Measurements from ENCODE around the gene CD48. TPM values are rescaled to one million over a fixed set of nuclear protein-coding genes. Genes with fewer than 3 reads are reported as not detected.

The CD48 gene
- polyA plus RNA-seq, 1 of the 3 experiments (the other 2 are of a cell fraction): not detected

DNA sequence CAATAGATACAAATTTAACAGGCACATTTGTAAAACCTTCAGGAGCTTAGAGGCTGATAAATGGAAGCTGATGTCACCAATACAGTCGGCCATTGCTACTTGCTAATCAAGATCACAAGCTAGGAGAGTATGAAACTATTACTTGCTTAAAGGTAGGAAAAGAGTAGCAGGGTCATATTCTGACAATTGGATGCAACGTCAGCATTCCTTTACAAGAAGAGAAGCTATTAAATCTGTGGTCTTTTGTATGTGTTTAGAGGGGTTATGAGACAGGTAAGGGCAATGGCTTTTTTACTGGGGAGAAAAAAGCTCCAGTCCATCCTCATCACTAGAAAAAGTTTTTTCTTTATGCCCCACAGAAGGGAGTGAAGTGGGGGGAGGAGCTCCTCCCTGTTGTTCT is 11.7 kb upstream of the CD48 start:
- ChIA-PET POLR2A (no interaction called here), CTCF (interaction anchor here (1.0 kb wide), 1 partner anchor 48 kb away, joined by 3 read pairs; no protein-coding TSS in a partner anchor)
- H3K9ac ChIP-seq: no peak overlapping the region

DNA sequence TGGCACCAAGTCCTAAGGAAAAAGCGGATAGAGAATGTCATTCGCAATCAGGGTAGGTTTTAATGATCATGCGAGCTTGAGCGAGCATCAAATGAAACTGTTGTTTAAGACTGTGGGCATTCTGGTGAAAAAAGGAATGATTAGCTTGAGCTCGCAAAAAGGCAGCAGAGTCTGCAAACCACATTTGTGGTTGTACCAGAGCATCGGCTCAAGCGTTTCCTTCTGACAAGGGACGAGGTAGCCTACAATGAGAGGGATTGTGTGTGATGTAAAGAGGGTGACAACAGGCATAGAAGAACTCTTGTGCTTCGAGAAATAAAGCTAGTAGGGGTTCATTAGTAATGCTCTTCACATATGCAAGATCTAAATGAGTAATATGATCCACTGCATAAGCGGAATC is 11.1 kb upstream of the CD48 start:
- no peaks in the 10 kb centered on the region for H3K79me2 ChIP-seq (ENCODE audit: insufficient read depth)
- H3K9me3 ChIP-seq: no peaks in the 10 kb centered on the region
- no peak overlapping the region for H3K9ac ChIP-seq
- no peaks in the 10 kb centered on the region for H4K20me1 ChIP-seq (ENCODE audit: insufficient read depth)
- no peak overlapping the region for H3K27ac ChIP-seq (ENCODE audit: low read depth in 2 of 2, low read length in 1 of 2)
- 13% methylated on average over 10 of the region's 10 CpGs for WGBS (ENCODE audit: low lambda C conversion rate)
- peaks cover 3% of the 10 kb centered on the region for H3F3A ChIP-seq (replicated peaks; ENCODE audit: insufficient read depth)
- CTCF ChIA-PET: no interaction called here
- H3K4me1 ChIP-seq (ENCODE audit: control insufficient read depth in 1 of 2, insufficient read depth in 2 of 2, low read depth in 1 of 2, low read length in 1 of 2): no peaks in the 10 kb centered on the region
- H3K27me3 ChIP-seq (ENCODE audit: insufficient read depth): peaks cover 21% of the 10 kb centered on the region
- H3K36me3 ChIP-seq (replicated peaks in 1 of 2; ENCODE audit: control insufficient read depth in 1 of 2, insufficient read depth in 2 of 2, low read length in 1 of 2): no peaks in the 10 kb centered on the region
- H3K9me2 ChIP-seq: no peaks in the 10 kb centered on the region
- no peak overlapping the region for H3K4me2 ChIP-seq
- TF ChIP-seq RAD21 (IDR thresholded peaks at IDR 0.05; ENCODE audit: low read length) (no peak), GATA2 (CRISPR knock-in tag; IDR thresholded peaks at IDR 0.05) (no peak), NFIC (IDR thresholded peaks at IDR 0.05; ENCODE audit: borderline replicate concordance) (no peak), FOXJ3 (CRISPR knock-in tag; IDR thresholded peaks at IDR 0.05) (no peak), ELF1 (IDR thresholded peaks at IDR 0.05) (no peak), CHD2 (IDR thresholded peaks at IDR 0.05; ENCODE audit: low read length, partially characterized antibody) (no peak), RCOR1 (IDR thresholded peaks at IDR 0.05; ENCODE audit: low read length) (no peak)
- TF ChIP-seq, protein P1, sequence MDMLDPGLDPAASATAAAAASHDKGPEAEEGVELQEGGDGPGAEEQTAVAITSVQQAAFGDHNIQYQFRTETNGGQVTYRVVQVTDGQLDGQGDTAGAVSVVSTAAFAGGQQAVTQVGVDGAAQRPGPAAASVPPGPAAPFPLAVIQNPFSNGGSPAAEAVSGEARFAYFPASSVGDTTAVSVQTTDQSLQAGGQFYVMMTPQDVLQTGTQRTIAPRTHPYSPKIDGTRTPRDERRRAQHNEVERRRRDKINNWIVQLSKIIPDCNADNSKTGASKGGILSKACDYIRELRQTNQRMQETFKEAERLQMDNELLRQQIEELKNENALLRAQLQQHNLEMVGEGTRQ (IDR thresholded peaks at IDR 0.05; ENCODE audit: borderline replicate concordance, low read depth, low read length): no peak
- no peak for DNase-seq
- H2AFZ ChIP-seq (ENCODE audit: low read depth): no peak overlapping the region
- POLR2A ChIA-PET: no interaction called here
- no peak overlapping the region for H3K4me3 ChIP-seq (ENCODE audit: low read depth in 2 of 2, low read length in 1 of 2)

More for the DNA sequence above, 11.7 kb upstream of the CD48 start:
- H3K79me2 ChIP-seq (ENCODE audit: insufficient read depth): no peaks in the 10 kb centered on the region
- 10% methylated on average over 2 of the region's 2 CpGs for WGBS (ENCODE audit: low lambda C conversion rate)
- no peak overlapping the region; the same call in 1 of the 2 replicates for H3K4me2 ChIP-seq
- H4K20me1 ChIP-seq (ENCODE audit: insufficient read depth): no peaks in the 10 kb centered on the region
- no peaks in the 10 kb centered on the region for H3K4me1 ChIP-seq (ENCODE audit: control insufficient read depth in 1 of 2, insufficient read depth in 2 of 2, low read depth in 1 of 2, low read length in 1 of 2)
- no peaks in the 10 kb centered on the region for H3K36me3 ChIP-seq (replicated peaks in 1 of 2; ENCODE audit: control insufficient read depth in 1 of 2, insufficient read depth in 2 of 2, low read length in 1 of 2)
- H3K9me2 ChIP-seq: no peaks in the 10 kb centered on the region
- H3K9me3 ChIP-seq: no peaks in the 10 kb centered on the region
- TF ChIP-seq RAD21 (IDR thresholded peaks at IDR 0.05; ENCODE audit: low read length) (no peak), GABPA (IDR thresholded peaks at IDR 0.05; ENCODE audit: low read depth) (no peak), FOXM1 (IDR thresholded peaks at IDR 0.05; ENCODE audit: low read depth) (no peak), GATA2 (CRISPR knock-in tag; IDR thresholded peaks at IDR 0.05) (no peak), YY1 (IDR thresholded peaks at IDR 0.05; ENCODE audit: low read depth) (no peak), CHD2 (IDR thresholded peaks at IDR 0.05; ENCODE audit: low read length, partially characterized antibody) (no peak), EZH2phosphoT487 (IDR thresholded peaks at IDR 0.05; ENCODE audit: borderline replicate concordance, low read depth) (no peak), SIN3A (IDR thresholded peaks at IDR 0.05; ENCODE audit: borderline replicate concordance, low read depth, low read length) (no peak), FOSL2 (IDR thresholded peaks at IDR 0.05; ENCODE audit: borderline replicate concordance, low read depth) (no peak)
- peaks cover 18% of the 10 kb centered on the region for H3K27me3 ChIP-seq (ENCODE audit: insufficient read depth)
- no peak overlapping the region for H3K27ac ChIP-seq (ENCODE audit: low read depth in 2 of 2, low read length in 1 of 2)
- DNase-seq: no peak
- no peak overlapping the region for H3K4me3 ChIP-seq (ENCODE audit: low read depth in 2 of 2, low read length in 1 of 2)
- peaks cover 3% of the 10 kb centered on the region for H3F3A ChIP-seq (replicated peaks; ENCODE audit: insufficient read depth)
- H2AFZ ChIP-seq (ENCODE audit: low read depth): no peak overlapping the region
